OCI-LY1 (cell line): ENCODE data around the gene TPCN2.

Experiments used
- H2AFZ ChIP-seq: fragments of 200-600 bp; sonication (generic), shearing (Covaris generic); 2 replicates; pipeline ENCODE4 v1.6.0; 2014; ENCODE audit warnings: antibody characterized with exemption, mild to moderate bottlenecking, low read length
- H3F3A ChIP-seq: fragments of 200-600 bp; sonication (generic), shearing (Covaris generic); 2 replicates; pipeline ENCODE4 v1.6.0; 2014; ENCODE audit warnings: mild to moderate bottlenecking, antibody characterized with exemption, low read length, moderate library complexity; ENCODE audit not compliant: insufficient read depth
- H3K27ac ChIP-seq: fragments of 200-600 bp; sonication (generic); 2 replicates; pipeline ENCODE4 v1.5.1; 2014; ENCODE audit warnings: low read length, mixed run types, mild to moderate bottlenecking, low read depth; ENCODE audit not compliant: poor library complexity, severe bottlenecking
- H3K27me3 ChIP-seq: fragments of 200-600 bp; sonication (generic); 2 replicates; pipeline ENCODE4 v1.6.0; 2014; ENCODE audit warnings: antibody characterized with exemption, mild to moderate bottlenecking, low read length, moderate library complexity; ENCODE audit not compliant: insufficient read depth
- H3K36me3 ChIP-seq: fragments of 200-600 bp; sonication (generic); 2 replicates; pipeline ENCODE4 v1.6.1; 2014; ENCODE audit warnings: mild to moderate bottlenecking, antibody characterized with exemption, low read length, moderate library complexity, mixed read lengths; ENCODE audit not compliant: insufficient read depth
- H3K4me1 ChIP-seq: fragments of 200-600 bp; sonication (generic); 2 replicates; pipeline ENCODE4 v1.5.1; 2014; ENCODE audit warnings: mild to moderate bottlenecking, low read length, moderate library complexity; ENCODE audit not compliant: insufficient read depth, severe bottlenecking
- H3K4me2 ChIP-seq: fragments of 200-600 bp; sonication (generic), shearing (Covaris generic); 2 replicates; pipeline ENCODE4 v1.6.1; 2014; ENCODE audit warnings: low read length
- H3K4me3 ChIP-seq: fragments of 200-600 bp; sonication (generic); 2 replicates; pipeline ENCODE4 v1.5.1; 2014; ENCODE audit warnings: low read length, low read depth, mild to moderate bottlenecking, mixed read lengths; ENCODE audit not compliant: poor library complexity, severe bottlenecking
- H3K79me2 ChIP-seq: fragments of 200-600 bp; shearing (Covaris generic); 2 replicates; pipeline ENCODE4 v1.6.1; 2016; ENCODE audit warnings: mixed run types, low read length, mixed read lengths; ENCODE audit not compliant: insufficient read depth
- H3K9ac ChIP-seq: fragments of 200-600 bp; sonication (generic), shearing (Covaris generic); 2 replicates; pipeline ENCODE4 v1.6.1; 2014; ENCODE audit warnings: mild to moderate bottlenecking, low read length, mixed read lengths
- H3K9me2 ChIP-seq: fragments of 200-600 bp; sonication (generic), shearing (Covaris generic); 2 replicates; pipeline ENCODE4 v1.6.1; 2014; ENCODE audit warnings: low read depth, mild to moderate bottlenecking, low read length, mixed read lengths
- H3K9me3 ChIP-seq: fragments of 200-600 bp; shearing (Covaris generic); 2 replicates; pipeline ENCODE4 v1.6.1; 2014; ENCODE audit warnings: low read length, mixed read lengths
- H4K20me1 ChIP-seq: fragments of 200-600 bp; sonication (generic), shearing (Covaris generic); 2 replicates; pipeline ENCODE4 v1.6.0; 2016; ENCODE audit warnings: mild to moderate bottlenecking, low read length; ENCODE audit not compliant: insufficient read depth
- CTCF ChIP-seq: fragments of 200-600 bp; sonication (generic), shearing (Covaris generic); IDR thresholded peaks from 2 replicates; pipeline ENCODE4 v1.5.1; 2017; ENCODE audit warnings: mild to moderate bottlenecking, antibody characterized with exemption, low read length, moderate library complexity, mixed read lengths
- EZH2 ChIP-seq: fragments of 200-600 bp; sonication (generic), shearing (Covaris generic); IDR thresholded peaks from 2 replicates; pipeline ENCODE4 v1.8.0; 2017; ENCODE audit warnings: borderline replicate concordance, mixed run types, mild to moderate bottlenecking, antibody characterized with exemption, low read length, moderate library complexity, mixed read lengths

TPCN2 gene

DNA sequence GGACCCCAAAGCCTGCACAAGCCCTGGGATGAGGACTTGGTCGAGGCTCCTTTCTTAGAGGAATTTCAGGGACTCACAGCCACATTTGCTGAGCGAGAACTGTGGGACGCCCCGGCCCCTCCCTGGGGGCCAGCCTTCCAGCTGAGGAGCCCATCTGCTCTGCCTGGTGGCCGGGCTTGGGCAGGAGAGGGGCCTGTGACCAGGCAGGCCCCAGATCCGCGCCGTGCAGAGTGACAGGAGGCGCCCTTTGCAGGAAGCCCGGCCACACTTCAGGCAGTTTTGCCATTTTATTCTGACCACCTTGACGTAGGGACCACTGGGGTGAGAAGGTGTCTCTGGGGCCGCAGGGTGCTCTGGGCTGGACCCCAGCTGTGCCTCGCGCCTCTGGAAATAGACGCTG is 35.6 kb downstream of the TPCN2 start:
- Histone ChIP-seq H3K36me3 (no peaks in the 10 kb centered on the region), H4K20me1 (no peaks in the 10 kb centered on the region)

DNA sequence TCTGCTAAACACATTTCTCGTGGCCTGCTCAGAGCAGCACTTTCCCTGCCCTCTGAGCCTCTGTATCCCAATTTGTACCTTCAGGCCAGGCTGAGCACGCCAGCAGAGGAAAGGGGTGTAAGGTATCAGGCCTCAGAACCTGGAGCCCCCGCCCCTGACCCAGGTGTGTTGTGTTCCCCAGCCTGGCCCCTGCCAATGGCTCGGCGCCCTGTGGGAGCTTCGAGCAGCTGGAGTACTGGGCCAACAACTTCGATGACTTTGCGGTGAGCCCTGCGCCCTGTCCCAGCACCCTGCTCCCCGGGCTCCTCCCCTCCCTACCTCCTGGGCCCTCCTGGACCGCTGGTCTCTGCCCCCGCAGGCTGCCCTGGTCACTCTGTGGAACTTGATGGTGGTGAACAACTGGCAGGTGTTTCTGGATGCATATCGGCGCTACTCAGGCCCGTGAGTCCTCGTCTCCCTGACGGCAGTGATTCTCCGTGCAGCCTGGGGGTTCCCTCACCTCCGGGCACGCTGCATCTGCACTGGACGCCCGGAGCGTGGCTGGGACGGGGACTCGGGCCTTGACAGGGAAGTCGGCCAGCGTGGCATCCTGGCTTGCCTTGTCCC is 36.9 kb downstream of the TPCN2 start:
- TF ChIP-seq CTCF (no peak), EZH2 (no peak)
- no peaks in the 10 kb centered on the region for H3K79me2 ChIP-seq
- H2AFZ ChIP-seq = no peak overlapping the region
- no peak overlapping the region for H3K27ac ChIP-seq
- H4K20me1 ChIP-seq = no peaks in the 10 kb centered on the region
- H3K4me3 ChIP-seq = no peak overlapping the region
- H3F3A ChIP-seq = no peaks in the 10 kb centered on the region
- no peaks in the 10 kb centered on the region for H3K36me3 ChIP-seq
- no peaks in the 10 kb centered on the region for H3K9me2 ChIP-seq
- no peaks in the 10 kb centered on the region for H3K4me1 ChIP-seq
- H3K4me2 ChIP-seq = no peak overlapping the region
- no peak overlapping the region for H3K9ac ChIP-seq
- no peaks in the 10 kb centered on the region for H3K27me3 ChIP-seq
- H3K9me3 ChIP-seq = no peaks in the 10 kb centered on the region

More for the DNA sequence above, 35.6 kb downstream of the TPCN2 start:
- no peaks in the 10 kb centered on the region for H3K79me2 ChIP-seq
- H3K27ac ChIP-seq = no peak overlapping the region
- H2AFZ ChIP-seq = no peak overlapping the region
- H3F3A ChIP-seq = no peaks in the 10 kb centered on the region
- H3K4me3 ChIP-seq = no peak overlapping the region
- H3K4me2 ChIP-seq = no peak overlapping the region
- H3K27me3 ChIP-seq = no peaks in the 10 kb centered on the region
- no peak overlapping the region for H3K9ac ChIP-seq
- no peak for TF ChIP-seq CTCF
- no peak for TF ChIP-seq EZH2
- H3K9me3 ChIP-seq = no peaks in the 10 kb centered on the region
- H3K9me2 ChIP-seq = no peaks in the 10 kb centered on the region
- no peaks in the 10 kb centered on the region for H3K4me1 ChIP-seq

- H3K9me3 ChIP-seq = no peaks in the 10 kb centered on the region
These were observed 37.7 kb downstream of the TPCN2 start for GRCh38 chr11:69086152-69087132.

More at GRCh38 chr11:69086152-69087132, 37.7 kb downstream of the TPCN2 start:
- no peaks in the 10 kb centered on the region for H3K27me3 ChIP-seq
- H3K36me3 ChIP-seq = no peaks in the 10 kb centered on the region
- no peak overlapping the region for H2AFZ ChIP-seq
- no peaks in the 10 kb centered on the region for H3K79me2 ChIP-seq
- H3K4me1 ChIP-seq = no peaks in the 10 kb centered on the region
- no peaks in the 10 kb centered on the region for H3K9me2 ChIP-seq
- no peak overlapping the region for H3K4me3 ChIP-seq
- H3K4me2 ChIP-seq = no peak overlapping the region
- TF ChIP-seq CTCF = peak; percentile 28; the same call in 1 of the 2 replicates
- TF ChIP-seq EZH2 = no peak
- H3K9ac ChIP-seq = no peak overlapping the region
- no peaks in the 10 kb centered on the region for H4K20me1 ChIP-seq
- H3K27ac ChIP-seq = no peak overlapping the region
- no peaks in the 10 kb centered on the region for H3F3A ChIP-seq
